GM19468 (cell line): ENCODE measurements around the gene ELFN2.

Source experiments
- ATAC-seq: cut with Tn5 transposase; IDR thresholded peaks from one replicate; pipeline ENCODE4 v1.9.1; 2021; ENCODE audit warnings: mild to moderate bottlenecking, moderate library complexity, moderate number of reproducible peaks; ENCODE audit not compliant: unreplicated experiment; ENCODE audit errors: extremely low read depth

The ELFN2 gene

DNA sequence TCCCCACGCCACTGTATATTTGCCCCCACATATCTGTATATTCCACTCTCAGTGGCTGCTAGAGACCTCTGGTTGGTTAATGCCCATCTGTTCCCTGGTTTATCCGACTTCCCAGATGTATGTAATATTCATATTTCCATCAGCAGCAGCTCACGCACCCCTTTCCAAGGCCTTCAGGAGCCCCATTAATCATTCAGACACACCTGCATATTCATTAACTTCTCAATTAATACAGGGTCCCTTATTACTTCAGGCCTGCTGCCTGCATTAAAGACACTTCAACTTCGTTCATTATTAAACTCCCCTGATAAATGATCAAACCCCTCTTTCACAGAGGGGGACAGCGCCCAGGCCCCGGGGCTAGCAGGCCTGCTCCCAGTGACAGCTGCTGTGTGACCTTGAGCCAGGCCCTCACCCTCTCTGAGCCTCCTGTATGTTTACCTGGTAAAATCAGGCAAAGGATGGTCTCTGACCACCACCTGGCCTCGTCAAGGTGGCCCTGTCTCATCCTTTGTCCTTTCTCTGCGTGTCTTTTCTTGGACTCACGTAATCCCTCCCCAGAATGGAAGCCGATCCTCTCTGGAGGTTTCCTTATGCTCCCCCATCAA is 34.5 kb downstream of the ELFN2 start:
- ATAC-seq, result no peak

DNA sequence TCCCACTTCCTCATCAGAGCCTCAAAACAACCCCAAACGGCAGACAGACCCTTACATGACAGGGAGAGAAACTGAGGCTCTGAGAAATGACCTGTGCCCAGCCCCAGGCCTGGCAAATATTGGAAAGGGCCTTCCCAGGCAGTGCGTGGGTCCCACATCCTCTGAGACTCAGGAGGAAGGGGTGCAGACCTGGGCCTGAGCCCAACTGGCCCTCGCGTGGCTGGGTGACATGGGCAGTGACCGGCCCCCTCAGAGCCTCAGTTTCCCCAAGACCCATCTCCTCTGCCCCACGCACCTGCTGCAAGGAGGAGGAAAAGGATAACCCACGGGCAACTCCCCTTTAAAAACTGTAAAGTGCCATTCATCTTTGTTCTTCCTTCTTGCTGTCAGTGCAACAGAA is 35.6 kb downstream of the ELFN2 start:
- no peak for ATAC-seq

DNA sequence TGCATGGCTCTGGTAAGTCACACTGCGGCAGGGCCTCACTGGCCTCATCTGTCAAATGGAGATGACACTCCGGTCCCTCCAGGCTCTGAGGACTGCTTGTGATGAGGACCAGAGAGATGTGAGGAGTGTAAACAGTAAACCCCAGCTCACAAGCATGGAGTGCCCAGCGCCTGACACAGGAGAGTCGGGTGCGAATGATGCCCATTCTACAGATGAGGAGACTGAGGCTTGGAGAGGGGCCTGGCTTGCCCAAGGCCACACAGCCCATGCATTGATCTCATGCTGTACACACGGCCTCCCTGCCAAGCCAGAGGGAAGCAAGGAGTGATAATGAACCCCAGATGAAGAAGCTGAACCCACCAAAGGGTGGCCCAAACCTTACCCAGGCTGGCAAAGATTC is 37.2 kb downstream of the ELFN2 start:
- no peak for ATAC-seq

DNA sequence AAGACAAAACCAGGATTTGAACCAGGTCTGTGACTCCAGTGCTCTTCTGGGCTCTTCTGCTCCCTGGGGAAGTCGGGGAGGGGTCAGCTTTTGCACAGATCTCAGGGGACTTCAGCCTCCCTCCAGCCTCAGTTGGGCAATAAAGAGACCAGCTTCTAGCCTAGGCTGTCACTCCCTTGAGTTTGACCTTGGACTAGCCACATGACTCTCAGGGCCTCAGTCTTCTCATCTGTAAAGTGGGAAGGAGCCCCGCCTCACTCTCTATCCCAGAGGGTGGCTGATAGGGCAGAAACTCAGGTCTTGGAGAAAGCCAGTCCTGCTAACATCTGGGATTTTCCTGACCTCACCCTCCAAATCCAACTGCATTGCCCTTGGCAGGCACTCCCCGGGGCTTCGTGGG is 38.7 kb downstream of the ELFN2 start:
- no peak for ATAC-seq

DNA sequence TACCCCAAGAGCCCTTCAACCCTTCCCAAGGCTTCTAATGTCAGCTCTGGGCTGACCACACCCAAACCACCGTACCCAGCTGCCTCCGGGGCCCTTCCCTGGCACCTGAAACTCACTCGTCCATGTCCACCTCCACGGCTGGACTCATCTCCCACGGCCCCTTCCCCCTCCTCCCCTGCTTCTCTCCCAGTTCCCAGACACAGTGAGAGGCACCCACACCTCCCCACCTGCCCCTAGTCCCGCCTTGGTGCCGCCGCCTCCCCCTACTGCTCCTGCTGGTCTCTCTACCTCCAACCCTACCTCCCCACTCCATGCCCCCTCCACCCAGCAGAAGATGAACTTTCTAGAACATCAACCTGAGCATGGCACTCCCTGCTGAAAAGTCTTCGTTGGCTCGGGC is 39.5 kb downstream of the ELFN2 start:
- no peak for ATAC-seq

DNA sequence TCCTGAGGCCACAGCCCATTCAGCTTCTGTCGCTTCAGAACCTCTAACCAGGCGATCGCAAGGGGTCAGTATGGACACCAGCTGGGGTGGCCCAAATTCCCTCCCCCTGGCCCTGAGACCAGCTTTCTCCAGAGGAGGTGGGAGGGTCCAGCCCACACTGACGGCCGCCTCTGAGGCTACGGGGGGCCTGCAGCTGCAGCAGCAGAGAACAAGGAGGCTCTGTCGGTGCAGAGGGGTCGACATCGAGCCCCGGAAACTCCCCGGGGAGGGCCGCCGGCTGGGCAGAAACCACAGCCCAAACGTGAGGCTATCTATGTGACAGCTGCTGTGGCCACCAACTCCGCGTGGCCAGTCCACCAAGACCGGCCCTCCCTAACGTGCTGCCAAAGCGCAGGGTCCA is 40.8 kb downstream of the ELFN2 start:
- no peak for ATAC-seq

DNA sequence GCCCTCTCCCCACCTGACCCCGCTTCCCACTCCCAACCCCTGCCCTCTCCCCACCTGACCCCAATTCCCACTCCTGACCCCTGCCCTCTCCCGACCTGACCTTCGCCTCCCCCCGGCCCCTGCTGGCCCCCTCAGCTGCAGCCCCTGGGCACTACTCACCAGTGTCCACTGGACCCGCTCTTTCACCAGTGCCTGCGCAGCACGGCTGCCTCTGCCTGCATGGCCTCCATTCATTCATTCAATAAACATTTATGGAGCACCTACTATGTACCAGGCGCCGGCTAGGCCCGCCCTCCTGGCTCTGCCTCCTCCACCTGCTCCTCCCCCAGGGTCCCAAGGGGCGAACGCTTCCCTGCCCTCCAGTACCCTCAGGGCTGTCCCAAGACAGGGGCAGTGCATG is 42.6 kb downstream of the ELFN2 start:
- no peak for ATAC-seq

DNA sequence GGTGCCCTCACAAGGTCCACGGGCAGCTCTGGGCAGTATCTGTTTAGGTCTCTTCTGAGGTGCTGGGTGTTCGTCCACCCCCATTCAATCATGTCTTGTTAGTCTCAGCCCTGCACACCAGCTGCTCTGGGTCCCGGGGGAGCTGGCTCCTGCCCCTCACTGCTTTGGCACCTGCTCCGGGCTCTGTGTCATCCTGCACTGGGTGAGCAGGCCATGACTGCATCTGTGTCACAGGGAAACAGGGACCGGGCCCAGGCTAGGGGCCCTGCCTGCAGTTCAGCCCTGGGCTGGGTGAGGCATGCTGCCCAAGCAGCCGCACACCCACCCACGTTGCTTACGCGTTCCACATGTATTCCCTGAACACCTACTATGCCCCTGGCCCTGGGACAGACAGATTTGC is 43.9 kb downstream of the ELFN2 start:
- ATAC-seq, result no peak

DNA sequence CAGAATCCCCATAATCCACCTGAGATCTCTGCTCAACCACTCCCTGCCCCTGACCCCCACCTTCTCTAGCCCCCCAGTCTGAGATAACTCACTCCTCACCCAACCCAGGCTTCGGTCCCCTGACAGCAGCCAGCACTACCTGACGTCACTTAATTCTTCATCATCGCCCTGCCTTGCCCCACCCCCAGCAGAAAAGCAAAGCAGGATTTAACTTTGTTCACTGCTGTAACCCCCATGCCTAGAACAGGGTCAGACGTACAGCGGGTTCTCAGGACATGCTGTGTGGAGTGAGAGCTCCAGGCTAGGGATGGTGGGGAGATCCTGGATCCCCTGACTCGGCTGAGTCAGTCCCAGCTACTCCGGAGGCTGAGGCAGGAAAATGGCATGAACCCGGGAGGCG is 45.8 kb downstream of the ELFN2 start:
- no peak for ATAC-seq

DNA sequence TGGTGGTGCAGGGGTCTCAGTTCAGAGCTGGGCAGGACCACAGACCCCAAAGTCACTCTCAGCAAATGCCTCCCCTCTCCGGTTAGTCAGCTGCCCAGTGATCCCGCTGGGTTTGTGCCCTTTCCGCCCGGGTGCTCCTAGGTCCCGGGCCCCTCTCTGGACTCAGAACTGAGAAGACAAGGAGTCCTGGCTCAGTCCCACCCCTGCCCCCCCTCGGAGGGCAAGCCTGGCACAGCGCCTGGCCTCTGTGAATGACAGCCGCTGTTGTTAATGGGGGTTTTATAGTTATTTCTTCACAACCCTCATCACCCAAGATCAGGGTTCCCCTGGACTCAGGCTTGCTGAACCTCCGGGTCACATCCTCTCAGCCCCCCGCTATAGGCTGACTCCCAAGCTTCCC is 47.6 kb downstream of the ELFN2 start:
- ATAC-seq, result no peak

DNA sequence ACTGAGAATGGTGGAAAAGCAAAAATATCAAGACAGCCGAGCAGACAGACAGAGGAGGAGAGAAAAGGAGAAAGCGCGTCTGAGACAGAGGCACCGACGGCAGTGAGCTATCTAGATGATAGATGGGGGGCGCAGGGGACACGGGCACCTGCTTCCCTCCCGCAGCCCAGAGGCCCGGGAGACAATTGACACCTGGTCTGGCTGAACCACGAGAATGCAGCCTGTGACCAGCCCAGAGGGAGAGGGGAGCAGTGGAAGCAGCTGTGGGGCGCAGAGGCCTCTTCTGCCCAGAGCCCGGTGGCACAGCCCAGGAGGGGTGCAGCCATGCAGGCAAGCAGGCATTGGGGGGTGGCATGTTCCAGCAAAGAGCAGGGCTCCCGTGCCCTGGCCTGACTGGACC is 48.2 kb downstream of the ELFN2 start:
- no peak for ATAC-seq

DNA sequence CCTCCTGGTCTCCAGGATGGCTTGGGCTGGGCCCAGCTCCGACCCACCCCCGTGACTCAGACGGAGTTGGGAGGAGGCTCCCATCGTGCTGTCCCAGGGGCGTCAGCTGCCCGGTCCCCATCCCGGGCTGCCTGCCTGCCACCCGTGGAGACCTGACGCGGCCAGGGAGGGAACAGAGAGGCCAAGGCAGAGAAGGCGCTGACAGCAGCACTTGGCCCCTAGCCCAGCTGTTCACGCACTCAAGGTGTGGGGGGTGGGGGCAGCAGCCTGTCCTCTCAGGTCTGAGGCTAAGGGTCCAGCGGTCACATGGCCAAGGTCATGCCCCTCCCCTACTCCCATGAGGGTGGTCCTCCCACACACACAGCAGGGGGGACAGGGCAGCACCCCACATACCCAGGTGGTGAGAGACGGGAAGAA is 48.6 kb downstream of the ELFN2 start:
- no peak for ATAC-seq

DNA sequence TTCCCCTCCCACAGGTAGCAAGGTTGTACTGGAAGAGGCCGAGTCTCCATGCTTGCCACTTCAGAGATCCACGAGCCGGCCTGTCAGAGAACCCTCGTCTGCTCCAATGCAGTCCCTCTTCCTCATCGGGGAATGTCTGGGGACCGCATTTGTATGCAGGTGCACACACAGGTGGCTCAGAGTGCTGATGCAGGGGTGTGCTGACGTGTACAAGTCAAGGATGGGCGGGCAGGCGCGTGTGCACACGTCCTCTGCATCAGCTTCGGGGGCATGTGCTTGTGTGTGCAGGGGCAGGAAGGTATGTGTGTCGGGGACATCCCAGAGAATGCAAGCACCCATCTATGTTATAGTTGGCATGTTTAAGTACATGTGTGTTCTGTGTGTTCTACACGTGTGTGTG is 49.4 kb downstream of the ELFN2 start:
- no peak for ATAC-seq

DNA sequence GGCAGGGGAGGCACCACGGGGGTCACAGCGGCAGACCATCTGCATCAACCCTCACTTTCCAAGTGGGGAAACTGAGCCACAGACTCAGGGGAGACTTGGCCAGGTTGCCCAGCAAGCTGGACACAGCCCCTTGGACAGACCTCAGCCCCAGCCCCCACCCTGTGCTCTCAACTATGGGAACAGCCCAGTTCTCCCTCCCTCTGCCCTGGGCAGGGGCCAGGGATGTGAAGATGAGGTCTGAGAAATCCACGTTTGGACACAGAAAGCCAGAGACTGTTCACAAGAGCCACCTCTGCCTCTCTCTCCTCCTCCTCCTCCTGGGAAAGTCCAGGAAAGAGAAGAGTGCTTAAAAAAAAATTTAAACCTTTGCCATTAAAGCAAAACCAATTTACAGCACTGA is 50.1 kb downstream of the ELFN2 start:
- no peak for ATAC-seq

DNA sequence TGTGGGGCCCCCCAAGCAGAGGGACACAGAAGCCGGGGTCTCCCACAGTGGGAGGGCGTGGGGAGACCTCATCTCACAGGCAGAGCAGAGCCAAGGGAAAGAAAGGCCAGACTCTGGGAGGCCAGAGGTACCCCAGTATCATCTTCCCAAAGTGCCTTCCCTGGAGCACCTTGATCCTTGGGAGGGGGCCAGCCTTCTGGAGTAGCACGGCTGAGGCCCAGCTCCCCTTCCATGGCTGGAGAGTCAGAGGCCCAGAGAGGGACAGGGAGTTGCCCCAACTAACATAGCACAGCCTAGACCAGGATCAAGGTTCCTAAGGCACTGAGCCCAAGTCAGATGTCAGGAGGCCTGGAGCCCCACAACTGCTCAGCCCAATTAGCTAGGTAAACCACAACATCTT is 50.6 kb downstream of the ELFN2 start:
- no peak for ATAC-seq

DNA sequence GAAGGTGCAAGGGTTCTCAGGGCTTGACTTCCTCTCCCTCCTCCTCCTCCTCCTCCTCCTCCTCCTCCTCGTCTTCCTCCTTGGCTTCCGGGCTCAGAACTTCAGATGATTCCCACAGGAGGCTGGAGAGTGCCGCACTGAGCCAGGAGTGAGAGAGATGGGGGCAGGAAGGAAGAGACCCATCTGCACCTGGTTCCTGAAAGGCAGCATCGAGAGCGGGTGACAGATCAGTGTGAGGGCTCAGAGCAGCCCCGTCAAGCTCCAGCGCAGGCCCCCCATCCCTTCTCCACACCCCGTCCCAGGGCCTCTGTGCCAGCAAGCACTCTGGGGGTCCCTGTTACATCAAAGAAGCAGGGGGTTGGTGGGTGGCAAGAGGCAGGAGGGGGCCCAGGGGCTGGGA is 51.5 kb downstream of the ELFN2 start:
- no peak for ATAC-seq

DNA sequence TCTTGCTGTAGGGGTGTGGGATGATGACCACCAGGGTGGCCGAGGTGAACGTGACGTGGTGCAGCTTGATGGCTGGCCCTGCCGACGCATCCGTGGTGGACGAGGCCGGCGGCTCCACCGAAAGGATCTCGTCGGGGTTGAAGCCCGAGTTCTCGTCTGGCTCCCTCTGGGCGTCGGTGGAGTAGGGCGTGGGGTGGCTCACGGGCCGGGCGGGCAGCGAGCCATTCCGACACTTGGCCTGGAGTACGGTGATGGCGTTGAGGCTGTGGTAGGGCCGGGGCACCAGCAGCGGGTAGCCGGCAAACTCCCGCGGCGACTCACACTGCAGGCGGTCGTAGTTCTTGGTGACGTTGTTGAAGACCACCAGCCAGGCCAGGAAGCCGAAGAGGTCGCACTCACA is 52.7 kb downstream of the ELFN2 start:
- no peak for ATAC-seq

DNA sequence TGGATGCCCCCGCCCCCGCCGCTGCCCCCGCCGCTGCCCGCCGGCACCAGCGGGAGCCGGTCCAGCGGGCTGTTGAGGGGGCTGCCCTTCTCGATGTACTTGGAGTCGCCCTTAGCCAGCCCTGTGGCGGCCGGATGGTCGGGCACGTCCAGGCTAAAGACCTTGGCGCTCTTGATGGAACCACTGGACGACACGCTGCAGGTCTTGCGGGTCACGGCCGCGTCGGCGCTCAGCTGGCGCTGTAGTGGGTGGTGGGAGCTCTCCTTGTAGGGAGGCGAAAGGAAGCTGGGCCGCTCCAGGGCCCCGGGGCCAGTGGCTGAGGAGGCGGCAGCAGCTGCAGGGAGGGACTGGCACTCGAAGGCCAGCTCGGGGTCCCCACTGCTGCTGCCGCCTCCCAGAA is 53.8 kb downstream of the ELFN2 start:
- no peak for ATAC-seq

DNA sequence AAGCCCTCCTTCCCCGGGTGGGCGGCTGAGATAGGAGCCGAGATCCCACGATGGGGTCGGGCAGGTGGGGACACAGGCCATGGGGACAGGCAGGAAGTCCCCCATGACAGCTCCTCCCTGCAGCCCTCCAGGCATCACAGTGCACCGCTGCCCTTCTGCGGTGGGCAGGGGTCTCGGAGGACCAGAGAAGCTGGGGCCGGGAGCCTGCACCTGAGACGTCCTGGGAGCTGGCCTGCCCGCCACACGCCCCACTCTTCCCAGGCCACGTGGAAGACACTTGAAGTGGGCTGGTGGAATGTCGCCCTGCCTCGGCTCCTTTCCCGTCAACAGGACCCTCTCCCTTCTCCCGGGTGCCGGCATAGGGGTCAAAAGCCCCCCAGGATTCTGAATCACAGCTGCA is 55.4 kb downstream of the ELFN2 start:
- no peak for ATAC-seq

DNA sequence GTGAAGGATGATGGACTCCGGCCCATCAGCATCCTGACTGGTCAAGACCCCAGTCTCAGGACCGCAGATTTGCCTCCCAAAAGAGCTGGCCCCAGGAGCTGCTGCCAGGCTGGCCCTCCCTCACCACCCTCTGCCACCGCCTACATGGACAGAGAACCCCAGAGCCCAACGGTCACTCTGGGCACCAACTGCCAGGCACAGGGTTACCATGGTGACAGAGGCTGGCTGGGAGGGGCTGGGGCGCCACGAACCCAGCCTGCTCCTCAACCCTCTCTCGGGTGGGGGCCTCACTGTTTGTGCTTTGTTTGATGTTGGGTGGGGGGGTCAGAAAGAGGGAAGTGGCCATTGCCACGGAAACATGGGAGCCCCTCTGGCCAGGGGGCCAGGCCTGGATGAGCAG is 55.8 kb downstream of the ELFN2 start:
- ATAC-seq, result no peak

DNA sequence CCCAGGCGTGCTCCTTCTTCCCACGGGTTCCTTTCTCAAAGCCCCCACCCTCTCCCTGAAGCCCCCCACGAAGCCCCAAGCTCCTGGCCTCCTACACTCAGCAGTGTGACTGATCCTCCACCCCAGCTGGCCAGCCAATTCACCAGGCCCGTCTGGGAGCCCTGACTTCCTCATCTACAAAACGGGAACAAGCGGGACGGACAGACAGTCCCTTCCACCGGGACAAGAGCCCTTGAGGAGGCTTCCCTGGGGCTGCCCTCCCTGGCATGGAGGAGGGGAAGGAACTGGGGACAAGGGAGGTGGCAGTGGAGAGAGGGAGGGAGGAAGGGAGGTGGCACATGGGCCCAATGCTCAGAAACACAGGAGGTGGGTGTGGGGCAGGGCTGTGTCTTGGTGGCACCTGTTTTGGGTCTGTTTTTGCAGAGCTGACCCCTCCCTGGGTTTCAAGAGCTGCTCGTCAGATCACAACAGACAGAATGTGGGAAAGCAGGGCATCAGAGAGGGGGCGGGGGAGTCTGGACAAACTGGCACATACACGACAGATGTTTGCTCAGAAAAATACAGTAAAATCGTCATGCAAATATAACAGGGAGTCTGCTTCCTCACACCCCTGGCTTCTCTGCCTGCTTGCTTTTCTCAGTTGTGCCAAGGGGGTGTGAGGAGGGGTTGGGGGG is 56.8 kb downstream of the ELFN2 start:
- no peak for ATAC-seq

DNA sequence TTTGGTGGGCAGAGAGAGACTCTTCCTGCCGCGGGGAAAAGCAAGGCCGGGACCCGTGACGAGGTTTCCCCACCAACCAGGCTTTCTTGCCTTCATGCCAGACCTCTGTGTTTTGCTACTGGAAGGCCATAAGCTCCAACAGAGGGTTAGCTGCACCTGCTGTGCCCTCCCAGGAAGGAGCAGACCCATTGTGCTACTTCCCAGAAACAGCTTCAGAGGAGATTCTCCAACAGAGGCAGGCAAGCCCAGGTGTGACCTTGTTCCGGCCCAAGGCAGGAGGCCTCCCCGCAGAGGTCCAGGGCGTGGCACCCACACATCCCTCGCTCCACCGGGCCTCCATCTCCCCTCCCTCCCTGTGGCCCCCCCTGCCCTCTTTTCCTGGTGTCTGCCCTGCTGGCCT is 57.8 kb downstream of the ELFN2 start:
- ATAC-seq, result no peak
